GM21390 (cell line): ENCODE results near the gene SMIM5.

Source experiments
- ATAC-seq: cut with Tn5 transposase; IDR thresholded peaks from one replicate; pipeline ENCODE4 v1.9.1; 2021; ENCODE audit not compliant: unreplicated experiment

SMIM5 gene

GRCh38 chr17:75639327-75639726 is 6.1 kb downstream of the SMIM5 start:
- no peak for ATAC-seq

GRCh38 chr17:75639771-75640555 is 6.7 kb downstream of the SMIM5 start:
- ATAC-seq, result no peak

DNA sequence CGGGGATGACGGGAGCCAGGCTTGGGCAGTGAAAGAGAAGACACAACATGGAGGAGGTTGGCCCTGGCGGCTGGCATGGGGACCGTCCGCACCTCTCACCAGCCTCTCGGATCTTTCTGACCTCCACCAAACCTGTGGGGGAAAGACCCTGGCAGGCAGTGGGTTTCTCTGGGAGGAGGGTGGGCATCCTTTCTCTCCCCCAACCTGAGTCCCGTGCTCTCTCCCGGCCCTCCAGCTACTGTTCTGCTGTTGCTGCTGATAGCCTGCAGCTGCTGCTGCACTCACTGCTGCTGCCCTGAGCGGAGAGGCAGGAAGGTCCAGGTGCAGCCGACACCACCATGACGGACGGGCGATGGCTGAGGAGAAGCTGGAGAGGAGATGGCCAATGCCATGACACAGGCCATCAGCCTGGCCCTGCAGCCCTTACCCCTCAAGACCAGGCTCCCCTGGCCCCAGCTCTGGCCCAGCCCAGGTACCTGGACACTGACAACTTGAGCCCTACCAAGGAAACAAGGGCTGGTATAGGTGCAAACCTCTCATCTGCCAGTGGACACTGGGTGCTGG is 7.4 kb downstream of the SMIM5 start:
- ATAC-seq, result no peak

DNA sequence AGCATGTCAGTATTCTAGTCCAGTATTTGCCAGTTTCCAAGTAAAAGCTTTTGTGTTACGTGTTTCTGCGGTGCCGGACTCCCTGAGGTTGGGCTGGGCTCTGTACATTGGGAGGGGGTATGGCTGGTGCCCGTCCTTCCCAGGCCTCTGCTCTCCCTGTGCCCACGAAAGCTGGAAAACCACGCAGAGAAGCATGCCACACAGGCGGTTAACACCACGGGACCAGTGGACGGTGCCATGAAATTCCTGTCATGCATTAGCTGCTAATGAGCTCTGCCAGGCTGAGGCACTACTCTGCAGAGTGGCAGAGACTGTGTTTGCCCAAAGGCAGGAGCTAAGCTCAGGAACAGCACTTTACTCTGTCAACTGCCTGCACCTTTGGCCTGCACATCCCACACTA is 8.1 kb downstream of the SMIM5 start:
- no peak for ATAC-seq

GRCh38 chr17:75642182-75642783 is 9.0 kb downstream of the SMIM5 start:
- ATAC-seq, result no peak

DNA sequence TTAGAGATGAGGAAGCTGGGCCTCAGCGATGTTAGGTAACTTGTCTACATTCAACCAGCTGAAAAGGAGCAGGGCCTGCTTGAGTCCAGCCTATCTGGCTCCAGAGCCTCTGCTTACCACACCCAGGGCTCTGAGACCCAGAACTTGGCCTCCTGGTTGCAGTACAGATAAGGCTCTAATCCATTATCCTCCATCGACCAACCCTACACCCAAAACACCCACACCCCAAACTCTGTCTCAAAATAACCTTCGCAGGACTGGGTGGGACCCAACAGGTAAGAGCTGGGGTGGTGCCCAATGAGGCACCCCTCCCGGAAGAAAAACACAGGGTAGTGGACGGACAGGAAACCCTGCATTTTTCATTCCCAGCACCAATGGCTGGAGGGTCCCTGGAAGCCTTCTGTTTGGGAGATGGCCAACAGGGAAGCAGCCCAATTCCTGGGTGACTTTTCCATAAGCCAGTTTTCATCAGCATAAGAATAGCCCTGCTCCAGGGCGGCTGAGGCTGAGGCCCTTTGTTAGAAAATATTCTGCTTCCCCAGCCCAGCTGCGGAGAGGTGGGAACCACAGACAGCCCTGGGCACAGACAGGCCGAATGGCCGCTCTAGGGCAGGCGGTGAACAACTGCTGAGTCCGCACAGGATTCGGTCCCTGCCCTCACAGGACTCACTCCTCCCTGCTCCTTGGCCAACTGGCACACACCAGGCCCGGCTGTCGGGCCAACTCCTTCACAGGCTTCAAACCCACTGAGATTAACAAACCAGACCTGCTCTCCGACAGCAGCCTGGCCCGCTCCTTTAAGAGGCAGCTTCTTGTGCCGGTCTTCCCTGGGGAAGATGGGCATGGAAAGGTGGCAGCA is 9.8 kb downstream of the SMIM5 start:
- ATAC-seq, result no peak

DNA sequence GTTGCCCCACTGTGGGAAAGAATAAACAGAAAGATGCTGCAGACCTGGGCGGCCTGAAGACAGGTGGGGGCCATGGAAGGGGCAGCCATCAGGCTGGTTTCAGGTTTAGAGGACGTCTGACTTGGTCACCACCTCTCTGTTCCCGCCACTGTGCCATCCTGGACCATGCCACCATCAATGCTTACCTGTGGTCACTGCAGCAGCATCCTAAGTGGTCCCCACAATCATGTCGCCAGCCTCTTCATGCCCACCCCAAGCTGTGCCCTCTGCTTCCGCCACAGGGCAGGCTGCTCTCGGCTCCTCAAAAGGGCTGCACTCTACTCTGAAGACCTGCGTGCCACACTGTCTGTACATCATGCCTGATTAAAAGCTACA is 10.4 kb downstream of the SMIM5 start:
- ATAC-seq, result no peak

GRCh38 chr17:75645501-75645888 is 12.3 kb downstream of the SMIM5 start:
- no peak for ATAC-seq

- ATAC-seq, result peak; percentile 90
Measured at GRCh38 chr17:75645889-75646637, 12.8 kb downstream of the SMIM5 start.

GRCh38 chr17:75646638-75646992 is 13.4 kb downstream of the SMIM5 start:
- no peak for ATAC-seq

DNA sequence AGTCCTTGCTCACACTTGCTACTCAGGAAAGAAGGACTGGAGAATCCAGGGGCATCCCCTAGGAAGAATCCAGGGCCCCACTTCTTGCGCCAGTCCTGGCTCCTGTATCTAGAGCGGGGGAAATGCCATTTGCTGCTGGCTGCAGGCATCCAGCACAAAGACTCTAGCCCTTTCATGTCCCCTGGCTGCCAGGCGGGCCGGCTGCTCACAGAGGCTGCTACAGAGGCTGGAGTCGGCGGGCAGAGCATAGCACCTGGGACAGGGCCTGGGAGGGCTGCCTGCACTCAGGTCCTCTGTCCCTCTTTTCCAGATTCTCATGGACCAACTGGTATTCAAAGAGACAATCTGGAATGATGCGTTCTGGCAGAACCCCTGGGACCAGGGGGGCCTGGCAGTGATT is 13.8 kb downstream of the SMIM5 start:
- ATAC-seq, result no peak

DNA sequence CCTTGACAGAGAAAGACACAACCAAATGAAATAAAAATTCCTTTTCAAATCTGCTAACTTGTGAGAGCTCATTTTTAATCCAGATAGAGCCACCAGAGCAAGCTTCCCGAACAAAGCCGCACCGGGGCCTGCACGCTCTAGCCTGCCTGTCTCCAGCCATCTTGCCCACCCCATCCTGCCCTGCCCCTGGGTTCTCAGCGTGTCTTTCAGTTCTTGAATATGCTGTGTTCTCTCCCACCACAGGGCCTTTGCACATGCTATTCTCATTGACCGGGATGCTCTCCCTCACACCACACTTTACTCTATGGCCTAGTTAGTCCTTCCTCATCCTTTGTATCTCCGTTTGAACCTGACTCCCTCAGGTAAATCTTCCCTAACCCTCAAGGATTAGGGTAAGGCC is 14.7 kb downstream of the SMIM5 start:
- no peak for ATAC-seq

- no peak for ATAC-seq
Measured at GRCh38 chr17:75649687-75650086, 16.5 kb downstream of the SMIM5 start.

- no peak for ATAC-seq
Measured at GRCh38 chr17:75650874-75651273, 17.6 kb downstream of the SMIM5 start.

- no peak for ATAC-seq
Measured at GRCh38 chr17:75652341-75652740, 19.1 kb downstream of the SMIM5 start.

GRCh38 chr17:75652934-75653549 is 19.8 kb downstream of the SMIM5 start:
- ATAC-seq, result no peak

DNA sequence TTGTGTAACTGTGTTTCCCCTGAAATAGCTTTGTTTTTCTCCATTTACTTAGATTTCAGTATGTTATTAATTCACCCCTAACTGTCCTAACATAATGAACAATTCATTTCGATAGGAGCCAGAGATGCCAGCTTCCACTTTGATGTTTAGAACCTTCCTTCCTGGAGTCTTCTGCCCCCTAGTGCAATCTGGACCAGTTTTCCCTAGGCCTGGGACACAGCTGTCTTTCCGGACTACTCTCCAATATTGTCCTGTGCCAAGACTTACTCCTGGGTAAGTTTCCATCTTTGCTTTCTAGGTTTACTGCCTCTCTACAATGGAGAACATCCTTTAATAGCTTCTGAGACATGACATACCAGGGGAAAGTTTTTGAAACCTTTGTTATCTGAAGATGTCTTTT is 20.9 kb downstream of the SMIM5 start:
- ATAC-seq, result no peak

DNA sequence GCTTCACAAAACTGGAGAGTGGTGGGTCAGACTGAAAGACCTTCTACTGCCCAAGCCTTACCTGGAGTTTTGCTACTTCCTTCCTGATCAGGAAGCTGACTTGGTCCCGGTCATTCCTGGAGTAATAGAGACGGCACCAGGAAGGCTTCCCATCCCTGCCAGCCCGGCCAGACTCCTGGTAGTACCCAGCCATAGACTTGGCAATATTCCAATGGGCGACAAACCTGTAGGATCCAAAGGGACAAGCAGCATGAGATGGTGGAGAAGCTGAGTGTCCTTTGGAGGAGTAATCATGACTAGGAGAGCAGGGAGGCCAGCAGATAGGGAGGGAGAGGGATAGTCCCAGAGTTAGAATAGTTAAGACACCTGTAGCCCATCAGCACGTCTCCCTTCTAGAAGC is 25.0 kb downstream of the SMIM5 start:
- no peak for ATAC-seq

- no peak for ATAC-seq
Measured at GRCh38 chr17:75661531-75661930, 28.3 kb downstream of the SMIM5 start.

GRCh38 chr17:75662511-75662910 is 29.3 kb downstream of the SMIM5 start:
- no peak for ATAC-seq
